ENCODE data around the gene OR9I1.

GRCh38 chr11:58165504-58166106 lies 40.3 kb upstream of the OR9I1 start:
- no peak for TF ChIP-seq POLR2AphosphoS5 (IDR thresholded peaks at IDR 0.05)
- no peak for TF ChIP-seq CTCF (IDR thresholded peaks at IDR 0.05)
- TF ChIP-seq EP300 (IDR thresholded peaks at IDR 0.05): no peak

All from gastroesophageal sphincter (tissue), 3 donors.